WTC11 (cell line): ENCODE results near the gene SOX15. TPM values are rescaled to one million over a fixed set of nuclear protein-coding genes. Genes with fewer than 3 reads are reported as not detected.

Experiments used
- ATAC-seq: fragments of 200-7000 bp; cut with Tn5 transposase; 2 replicates; pipeline ENCODE4 v1.10.0; 2021; ENCODE audit warnings: mild to moderate bottlenecking, moderate library complexity
- Bru-seq: library from RNA; stranded (reverse); fragments of 400-500 nt; gene quantifications from one replicate; lab custom pipeline; 2021; lab: Mats Ljungman, UMichigan
- CTCF ChIA-PET: fragments of 300-600 bp; sonication (Branson Sonifier 250); formaldehyde crosslinking; loops from one replicate; lab custom pipeline; 2021; ENCODE audit warnings: antibody characterized with exemption; lab: Charles Lee
- POLR2A ChIA-PET: fragments of 350-600 bp; sonication (Branson Sonifier 250); formaldehyde crosslinking; loops from one replicate; lab custom pipeline; 2021; ENCODE audit warnings: antibody characterized with exemption; lab: Charles Lee
- DNase-seq: peaks from one replicate; pipeline ENCODE4 v3.0.0; 2021; ENCODE audit warnings: low spot score
- H3K27ac Mint-ChIP-seq: 2 replicates; pipeline ENCODE4 v1.8.0; 2021; ENCODE audit warnings: mixed read lengths
- H3K27me3 Mint-ChIP-seq: 2 replicates; pipeline ENCODE4 v1.8.0; 2021; ENCODE audit warnings: low read depth, mild to moderate bottlenecking, moderate library complexity, mixed read lengths
- H3K36me3 Mint-ChIP-seq: 2 replicates; pipeline ENCODE4 v1.8.0; 2021; ENCODE audit warnings: mixed read lengths
- H3K4me1 Mint-ChIP-seq: 2 replicates; pipeline ENCODE4 v1.8.0; 2022; ENCODE audit warnings: mixed read lengths
- H3K4me3 Mint-ChIP-seq: 2 replicates; pipeline ENCODE4 v1.8.0; 2021; ENCODE audit warnings: mild to moderate bottlenecking, moderate library complexity, mixed read lengths
- H3K9me3 Mint-ChIP-seq: 2 replicates; pipeline ENCODE4 v1.8.0; 2021; ENCODE audit warnings: mixed read lengths
- ATF1 ChIP-seq: sonication (generic); formaldehyde crosslinking; IDR thresholded peaks from 2 replicates; pipeline ENCODE4 v1.8.1; 2023; ENCODE audit warnings: mild to moderate bottlenecking, moderate library complexity, missing genetic modification reagents
- CREB1 ChIP-seq: sonication (generic); formaldehyde crosslinking; IDR thresholded peaks from 2 replicates; pipeline ENCODE4 v1.8.0; 2023; ENCODE audit warnings: mild to moderate bottlenecking, missing genetic modification reagents
- ELF4 ChIP-seq: sonication (generic); formaldehyde crosslinking; IDR thresholded peaks from 2 replicates; pipeline ENCODE4 v1.8.1; 2022; ENCODE audit warnings: low read depth, mild to moderate bottlenecking, moderate library complexity, missing genetic modification reagents
- ESRRA ChIP-seq: sonication (generic); formaldehyde crosslinking; IDR thresholded peaks from 2 replicates; pipeline ENCODE4 v1.8.1; 2022; ENCODE audit warnings: mild to moderate bottlenecking, missing genetic modification reagents, borderline replicate concordance
- ETV6 ChIP-seq: sonication (generic); formaldehyde crosslinking; IDR thresholded peaks from 2 replicates; pipeline ENCODE4 v1.8.1; 2022; ENCODE audit warnings: mild to moderate bottlenecking, missing genetic modification reagents
- FOXJ3 ChIP-seq: sonication (generic); formaldehyde crosslinking; IDR thresholded peaks from 2 replicates; pipeline ENCODE4 v1.9.0; 2021; ENCODE audit warnings: missing genetic modification reagents, mild to moderate bottlenecking, borderline replicate concordance
- FOXK1 ChIP-seq: sonication (generic); formaldehyde crosslinking; IDR thresholded peaks from 2 replicates; pipeline ENCODE4 v1.8.0; 2022; ENCODE audit warnings: mild to moderate bottlenecking, moderate library complexity, missing genetic modification reagents
- IRF2 ChIP-seq: sonication (generic); formaldehyde crosslinking; IDR thresholded peaks from 2 replicates; pipeline ENCODE4 v1.8.0; 2022; ENCODE audit warnings: low read depth, missing genetic modification reagents, borderline replicate concordance
- NFE2L1 ChIP-seq: sonication (generic); formaldehyde crosslinking; IDR thresholded peaks from 2 replicates; pipeline ENCODE4 v1.8.1; 2023; ENCODE audit warnings: missing genetic modification reagents
- NFYB ChIP-seq: sonication (generic); formaldehyde crosslinking; conservative IDR thresholded peaks from 2 replicates; pipeline ENCODE4 v1.8.0; 2022; ENCODE audit warnings: low read depth, missing genetic modification reagents
- NR1H2 ChIP-seq: sonication (generic); formaldehyde crosslinking; IDR thresholded peaks from 2 replicates; pipeline ENCODE4 v1.9.0; 2021; ENCODE audit warnings: mild to moderate bottlenecking, moderate library complexity, missing genetic modification reagents
- SMAD3 ChIP-seq: sonication (generic); formaldehyde crosslinking; IDR thresholded peaks from 2 replicates; pipeline ENCODE4 v1.8.0; 2022; ENCODE audit warnings: missing genetic modification reagents, mild to moderate bottlenecking, borderline replicate concordance
- ZBTB21 ChIP-seq: sonication (generic); formaldehyde crosslinking; IDR thresholded peaks from 2 replicates; pipeline ENCODE4 v1.8.1; 2023; ENCODE audit warnings: mild to moderate bottlenecking, missing genetic modification reagents, borderline replicate concordance
- ZNF416 ChIP-seq: fragments of 250-450 bp; sonication (Bioruptor Pico); IDR thresholded peaks from 2 replicates; pipeline ENCODE4 v1.9.0; 2021; ENCODE audit warnings: mild to moderate bottlenecking, inconsistent platforms
- long read RNA-seq, 3 experiments: library from RNA in 1 of 3; library from capped mRNA in 1 of 3; library from polyadenylated mRNA in 1 of 3; unstranded in 2 of 3; stranded (forward) in 1 of 3; transcript quantifications; one replicate each; pipeline ENCODE4 v2.0.0, GENCODE V29; 2021
- total RNA-seq: library from RNA; stranded (reverse); gene quantifications from 3 replicates; pipeline ENCODE4 v1.2.3, GENCODE V29; 2021
- TF ChIP-seq, protein P1 (sequence below): sonication (generic); formaldehyde crosslinking; IDR thresholded peaks from 2 replicates; pipeline ENCODE4 v1.8.1; 2023; ENCODE audit warnings: mild to moderate bottlenecking, missing genetic modification reagents, borderline replicate concordance
- TF ChIP-seq, protein P2 (sequence below): sonication (generic); formaldehyde crosslinking; IDR thresholded peaks from 2 replicates; pipeline ENCODE4 v1.8.1; 2023; ENCODE audit warnings: mild to moderate bottlenecking, missing genetic modification reagents, moderate library complexity
- TF ChIP-seq, protein P3 (sequence below): sonication (generic); formaldehyde crosslinking; IDR thresholded peaks from 2 replicates; pipeline ENCODE4 v1.8.1; 2023; ENCODE audit warnings: mild to moderate bottlenecking, missing genetic modification reagents, moderate library complexity
- TF ChIP-seq, protein P4 (sequence below): sonication (generic); formaldehyde crosslinking; IDR thresholded peaks from 2 replicates; pipeline ENCODE4 v1.8.0; 2022; ENCODE audit warnings: mild to moderate bottlenecking, missing genetic modification reagents
- TF ChIP-seq, protein P5 (sequence below): fragments of 200-600 bp; IDR thresholded peaks from 2 replicates; pipeline ENCODE4 v1.8.0; 2022; ENCODE audit warnings: antibody characterized with exemption

SOX15 gene
- total RNA-seq (15.2 to 19.9 TPM (median 17.5 TPM) in 3 replicates), Bru-seq, nascent RNA (percentile 67 among the genes with signal in this experiment)
- long read RNA-seq, experiment 1, transcript SOX15-201 (2 exons, 1,396 nt), result major isoform, 38 of 47 reads
- long read RNA-seq, experiment 1, partial matches to known transcripts, result 0 of 47 reads
- long read RNA-seq, experiment 1, other reads (novel, unspliced or antisense), result 4 of 47 reads
- long read RNA-seq, experiment 2, transcript SOX15-201 (2 exons, 1,396 nt), result major isoform, 16 of 17 reads
- long read RNA-seq, experiment 2, partial matches to known transcripts, result 1 of 17 reads
- long read RNA-seq, experiment 2, other reads (novel, unspliced or antisense), result 0 of 17 reads
- long read RNA-seq, experiment 3, transcript SOX15-201 (2 exons, 1,396 nt), result major isoform, 80 of 87 reads
- long read RNA-seq, experiment 3, partial matches to known transcripts, result 0 of 87 reads
- long read RNA-seq, experiment 3, other reads (novel, unspliced or antisense), result 3 of 87 reads

DNA sequence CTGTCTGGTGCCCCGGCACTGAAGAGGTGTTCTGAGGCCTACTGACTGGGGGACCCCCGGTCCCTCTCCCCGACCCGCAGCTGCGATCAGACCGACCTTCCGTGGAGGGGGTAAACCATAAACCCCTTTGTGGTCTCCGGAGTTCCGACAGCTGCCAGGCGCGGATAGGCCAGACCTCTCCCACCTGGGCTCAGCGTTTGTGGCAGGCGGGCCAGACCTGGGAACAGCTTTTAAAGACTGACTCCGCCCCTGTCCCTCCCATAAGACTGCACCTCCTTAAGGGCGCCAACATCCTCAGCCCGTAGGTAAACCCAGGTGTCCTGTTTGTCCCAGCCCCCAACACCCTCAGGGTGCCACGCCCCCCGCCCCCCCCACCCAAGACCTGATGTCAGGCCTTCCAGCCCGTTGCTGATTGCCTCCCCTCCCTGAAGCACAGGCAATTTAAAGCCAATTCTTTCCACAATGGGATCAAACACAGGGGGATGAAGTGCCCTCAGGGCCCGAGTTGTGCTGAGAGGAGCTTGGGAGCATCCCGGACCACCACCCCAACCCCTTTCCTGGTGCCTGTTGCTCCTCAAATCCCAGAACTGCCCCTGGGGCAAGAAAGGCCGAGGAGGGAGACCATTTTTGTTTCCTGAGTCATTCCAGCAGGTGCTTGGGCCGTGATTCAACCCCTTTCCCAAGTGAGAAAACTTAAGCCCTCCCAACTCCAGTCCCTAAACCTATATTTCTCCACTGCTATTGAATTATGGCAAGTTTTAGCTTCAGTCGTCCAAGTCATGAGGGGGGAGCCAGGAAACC is at the start of gene SOX15:
TSS of gene SOX15 (minus strand) at position 204 of the 801 bp plus-strand sequence. CDS start 418 bp downstream, outside the sequence.
- H3K9me3 Mint-ChIP-seq, result no peaks in the 10 kb centered on the region

DNA sequence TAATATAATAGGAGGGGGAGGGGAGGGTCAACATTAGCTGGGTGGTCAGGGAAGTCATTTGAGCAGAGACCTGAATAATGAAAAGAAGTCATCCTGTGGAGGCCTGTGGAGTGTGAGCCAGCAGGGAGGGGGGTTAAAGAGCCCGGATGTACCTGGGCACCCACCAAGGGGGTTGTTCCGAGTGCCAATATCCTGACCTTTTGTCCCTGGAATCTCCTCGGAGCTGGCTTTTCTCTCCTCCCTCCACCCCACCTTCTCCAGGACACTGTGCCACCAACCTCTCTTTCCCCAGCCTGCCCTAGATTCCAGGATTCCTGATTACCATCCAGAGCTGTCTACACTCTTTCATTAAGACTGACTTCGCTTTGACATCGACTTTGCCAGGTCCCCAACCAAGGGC is 46.3 kb upstream of the SOX15 start:
- Mint-ChIP-seq H3K4me1 (peaks cover 35% of the 10 kb centered on the region), H3K27me3 (no peaks in the 10 kb centered on the region), H3K4me3 (no peak overlapping the region), H3K27ac (no peak overlapping the region), H3K36me3 (no peaks in the 10 kb centered on the region), H3K9me3 (no peaks in the 10 kb centered on the region)
- DNase-seq (no peak), ATAC-seq (no peak)
- POLR2A ChIA-PET, result interaction anchor here (0.6 to 5.8 kb wide), 4 partner anchors 15 to 51 kb away, joined by 3 to 68 read pairs (median 6); partner anchors contain the start of genes ATP1B2, TP53 and WRAP53
- CTCF ChIA-PET, result interaction anchor here (0.5 to 7.5 kb wide), 9 partner anchors 9 to 1477 kb away, joined by 3 to 205 read pairs (median 7); partner anchors contain the start of genes ATP1B2, EFNB3, SAT2 and TP53
- no peak for TF ChIP-seq NFE2L1 (CRISPR knock-in tag)
- no peak for TF ChIP-seq NFYB
- TF ChIP-seq ESRRA, result no peak
- TF ChIP-seq ATF1 (CRISPR knock-in tag), result no peak
- TF ChIP-seq FOXJ3, result no peak
- TF ChIP-seq, protein P1, sequence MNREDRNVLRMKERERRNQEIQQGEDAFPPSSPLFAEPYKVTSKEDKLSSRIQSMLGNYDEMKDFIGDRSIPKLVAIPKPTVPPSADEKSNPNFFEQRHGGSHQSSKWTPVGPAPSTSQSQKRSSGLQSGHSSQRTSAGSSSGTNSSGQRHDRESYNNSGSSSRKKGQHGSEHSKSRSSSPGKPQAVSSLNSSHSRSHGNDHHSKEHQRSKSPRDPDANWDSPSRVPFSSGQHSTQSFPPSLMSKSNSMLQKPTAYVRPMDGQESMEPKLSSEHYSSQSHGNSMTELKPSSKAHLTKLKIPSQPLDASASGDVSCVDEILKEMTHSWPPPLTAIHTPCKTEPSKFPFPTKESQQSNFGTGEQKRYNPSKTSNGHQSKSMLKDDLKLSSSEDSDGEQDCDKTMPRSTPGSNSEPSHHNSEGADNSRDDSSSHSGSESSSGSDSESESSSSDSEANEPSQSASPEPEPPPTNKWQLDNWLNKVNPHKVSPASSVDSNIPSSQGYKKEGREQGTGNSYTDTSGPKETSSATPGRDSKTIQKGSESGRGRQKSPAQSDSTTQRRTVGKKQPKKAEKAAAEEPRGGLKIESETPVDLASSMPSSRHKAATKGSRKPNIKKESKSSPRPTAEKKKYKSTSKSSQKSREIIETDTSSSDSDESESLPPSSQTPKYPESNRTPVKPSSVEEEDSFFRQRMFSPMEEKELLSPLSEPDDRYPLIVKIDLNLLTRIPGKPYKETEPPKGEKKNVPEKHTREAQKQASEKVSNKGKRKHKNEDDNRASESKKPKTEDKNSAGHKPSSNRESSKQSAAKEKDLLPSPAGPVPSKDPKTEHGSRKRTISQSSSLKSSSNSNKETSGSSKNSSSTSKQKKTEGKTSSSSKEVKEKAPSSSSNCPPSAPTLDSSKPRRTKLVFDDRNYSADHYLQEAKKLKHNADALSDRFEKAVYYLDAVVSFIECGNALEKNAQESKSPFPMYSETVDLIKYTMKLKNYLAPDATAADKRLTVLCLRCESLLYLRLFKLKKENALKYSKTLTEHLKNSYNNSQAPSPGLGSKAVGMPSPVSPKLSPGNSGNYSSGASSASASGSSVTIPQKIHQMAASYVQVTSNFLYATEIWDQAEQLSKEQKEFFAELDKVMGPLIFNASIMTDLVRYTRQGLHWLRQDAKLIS (CRISPR knock-in tag), result no peak
- TF ChIP-seq IRF2 (CRISPR knock-in tag), result no peak
- no peak for TF ChIP-seq ZBTB21 (CRISPR knock-in tag)
- TF ChIP-seq ZNF416 (CRISPR knock-in tag), result no peak
- TF ChIP-seq NR1H2 (CRISPR knock-in tag), result no peak
- no peak for TF ChIP-seq SMAD3 (CRISPR knock-in tag)
- TF ChIP-seq, protein P2, sequence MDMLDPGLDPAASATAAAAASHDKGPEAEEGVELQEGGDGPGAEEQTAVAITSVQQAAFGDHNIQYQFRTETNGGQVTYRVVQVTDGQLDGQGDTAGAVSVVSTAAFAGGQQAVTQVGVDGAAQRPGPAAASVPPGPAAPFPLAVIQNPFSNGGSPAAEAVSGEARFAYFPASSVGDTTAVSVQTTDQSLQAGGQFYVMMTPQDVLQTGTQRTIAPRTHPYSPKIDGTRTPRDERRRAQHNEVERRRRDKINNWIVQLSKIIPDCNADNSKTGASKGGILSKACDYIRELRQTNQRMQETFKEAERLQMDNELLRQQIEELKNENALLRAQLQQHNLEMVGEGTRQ (CRISPR knock-in tag), result no peak
- TF ChIP-seq, protein P3, sequence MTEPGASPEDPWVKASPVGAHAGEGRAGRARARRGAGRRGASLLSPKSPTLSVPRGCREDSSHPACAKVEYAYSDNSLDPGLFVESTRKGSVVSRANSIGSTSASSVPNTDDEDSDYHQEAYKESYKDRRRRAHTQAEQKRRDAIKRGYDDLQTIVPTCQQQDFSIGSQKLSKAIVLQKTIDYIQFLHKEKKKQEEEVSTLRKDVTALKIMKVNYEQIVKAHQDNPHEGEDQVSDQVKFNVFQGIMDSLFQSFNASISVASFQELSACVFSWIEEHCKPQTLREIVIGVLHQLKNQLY (CRISPR knock-in tag), result no peak
- TF ChIP-seq CREB1, result no peak
- TF ChIP-seq, protein P4, sequence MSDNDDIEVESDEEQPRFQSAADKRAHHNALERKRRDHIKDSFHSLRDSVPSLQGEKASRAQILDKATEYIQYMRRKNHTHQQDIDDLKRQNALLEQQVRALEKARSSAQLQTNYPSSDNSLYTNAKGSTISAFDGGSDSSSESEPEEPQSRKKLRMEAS (CRISPR knock-in tag), result no peak
- TF ChIP-seq ELF4 (CRISPR knock-in tag), result no peak
- no peak for TF ChIP-seq FOXK1
- no peak for TF ChIP-seq ETV6 (CRISPR knock-in tag)
- TF ChIP-seq, all 79 proteins: peak for 0

More for the DNA sequence above, at the start of gene SOX15:
- Mint-ChIP-seq H3K4me1 (peaks cover 30% of the 10 kb centered on the region), H3K27me3 (no peaks in the 10 kb centered on the region), H3K36me3 (peaks cover 44% of the 10 kb centered on the region), H3K27ac (peak within 1 kb of the TSS; percentile 97), H3K4me3 (peak within 1 kb of the TSS; percentile 70)
- ChIA-PET POLR2A (interaction anchor here (0.8 to 4.6 kb wide), 17 partner anchors 10 to 187 kb away, joined by 3 to 41 read pairs (median 4); partner anchors contain the start of genes ATP1B2, CD68, EFNB3 and SAT2), CTCF (interaction anchor here (0.7 to 4.3 kb wide), 49 partner anchors 8 to 600 kb away, joined by 3 to 61 read pairs (median 6); partner anchors contain the start of genes ACAP1, ATP1B2, BORCS6 and CD68)
- peak; percentile 71 for DNase-seq
- TF ChIP-seq, protein P5, sequence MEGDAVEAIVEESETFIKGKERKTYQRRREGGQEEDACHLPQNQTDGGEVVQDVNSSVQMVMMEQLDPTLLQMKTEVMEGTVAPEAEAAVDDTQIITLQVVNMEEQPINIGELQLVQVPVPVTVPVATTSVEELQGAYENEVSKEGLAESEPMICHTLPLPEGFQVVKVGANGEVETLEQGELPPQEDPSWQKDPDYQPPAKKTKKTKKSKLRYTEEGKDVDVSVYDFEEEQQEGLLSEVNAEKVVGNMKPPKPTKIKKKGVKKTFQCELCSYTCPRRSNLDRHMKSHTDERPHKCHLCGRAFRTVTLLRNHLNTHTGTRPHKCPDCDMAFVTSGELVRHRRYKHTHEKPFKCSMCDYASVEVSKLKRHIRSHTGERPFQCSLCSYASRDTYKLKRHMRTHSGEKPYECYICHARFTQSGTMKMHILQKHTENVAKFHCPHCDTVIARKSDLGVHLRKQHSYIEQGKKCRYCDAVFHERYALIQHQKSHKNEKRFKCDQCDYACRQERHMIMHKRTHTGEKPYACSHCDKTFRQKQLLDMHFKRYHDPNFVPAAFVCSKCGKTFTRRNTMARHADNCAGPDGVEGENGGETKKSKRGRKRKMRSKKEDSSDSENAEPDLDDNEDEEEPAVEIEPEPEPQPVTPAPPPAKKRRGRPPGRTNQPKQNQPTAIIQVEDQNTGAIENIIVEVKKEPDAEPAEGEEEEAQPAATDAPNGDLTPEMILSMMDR, result no peak
- TF ChIP-seq FOXK1, result 0 out of 2 replicates have a peak, but pooled peaks have one; percentile 10
- ATAC-seq, result peak; percentile 60
